ENCODE measurements around the gene GPR34.
"Not testable (repeated sequence)": the region's sequence is repeated elsewhere in the genome, so short reads cannot be mapped to it uniquely, and the experiment has no call there.

Gene GPR34

DNA sequence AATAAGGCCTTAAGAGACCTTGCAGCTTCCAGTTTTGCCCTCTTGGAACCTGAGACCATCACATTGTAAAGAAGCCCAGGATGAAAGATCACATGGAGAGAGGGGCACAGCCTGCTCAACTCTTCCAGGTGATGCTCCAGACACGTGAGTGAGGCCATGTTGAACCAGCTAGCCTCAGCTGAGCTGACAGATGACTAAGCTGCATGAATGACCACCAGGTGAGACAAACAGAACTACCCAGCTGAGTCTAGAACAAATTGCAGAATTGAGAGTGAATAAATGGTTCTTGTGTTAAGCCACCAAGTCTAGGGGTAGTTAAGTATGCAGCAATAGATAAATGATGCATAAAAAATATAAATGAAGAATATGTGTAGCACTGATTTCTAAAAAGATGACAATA, 18.4 kb downstream of the GPR34 start:
- no peak for DNase-seq (ENCODE audit: low spot score)
- TF ChIP-seq, protein P1, sequence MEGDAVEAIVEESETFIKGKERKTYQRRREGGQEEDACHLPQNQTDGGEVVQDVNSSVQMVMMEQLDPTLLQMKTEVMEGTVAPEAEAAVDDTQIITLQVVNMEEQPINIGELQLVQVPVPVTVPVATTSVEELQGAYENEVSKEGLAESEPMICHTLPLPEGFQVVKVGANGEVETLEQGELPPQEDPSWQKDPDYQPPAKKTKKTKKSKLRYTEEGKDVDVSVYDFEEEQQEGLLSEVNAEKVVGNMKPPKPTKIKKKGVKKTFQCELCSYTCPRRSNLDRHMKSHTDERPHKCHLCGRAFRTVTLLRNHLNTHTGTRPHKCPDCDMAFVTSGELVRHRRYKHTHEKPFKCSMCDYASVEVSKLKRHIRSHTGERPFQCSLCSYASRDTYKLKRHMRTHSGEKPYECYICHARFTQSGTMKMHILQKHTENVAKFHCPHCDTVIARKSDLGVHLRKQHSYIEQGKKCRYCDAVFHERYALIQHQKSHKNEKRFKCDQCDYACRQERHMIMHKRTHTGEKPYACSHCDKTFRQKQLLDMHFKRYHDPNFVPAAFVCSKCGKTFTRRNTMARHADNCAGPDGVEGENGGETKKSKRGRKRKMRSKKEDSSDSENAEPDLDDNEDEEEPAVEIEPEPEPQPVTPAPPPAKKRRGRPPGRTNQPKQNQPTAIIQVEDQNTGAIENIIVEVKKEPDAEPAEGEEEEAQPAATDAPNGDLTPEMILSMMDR (IDR thresholded peaks at IDR 0.05; ENCODE audit: extremely low read depth, insufficient read depth, missing control alignments) = no peak
- in situ Hi-C loops (cut with MboI; ENCODE audit: low pct_unique_long_range_greater_than_20kb, low sequenced_read_pairs, unreplicated experiment) = no loop called here

DNA sequence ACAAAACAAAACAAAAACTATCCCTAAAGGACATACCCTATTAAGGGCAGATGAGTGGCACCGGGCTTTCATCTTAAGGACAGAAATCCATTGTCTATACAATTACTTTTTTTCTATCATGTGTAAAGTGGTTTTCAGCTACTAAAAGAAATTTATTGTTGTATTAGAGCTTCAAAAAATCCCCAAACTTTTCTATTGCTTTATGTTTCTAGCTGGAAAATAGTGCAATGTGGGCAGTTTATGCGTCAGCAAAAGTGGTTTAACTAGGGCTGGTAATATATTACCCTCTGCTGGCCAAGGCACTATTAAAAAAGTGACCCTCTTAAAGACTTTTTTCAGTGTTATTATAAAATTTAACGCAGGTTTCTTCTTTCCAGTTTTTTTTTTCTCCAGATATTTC, 19.7 kb downstream of the GPR34 start:
- in situ Hi-C loops (cut with MboI; ENCODE audit: low pct_unique_long_range_greater_than_20kb, low sequenced_read_pairs, unreplicated experiment) = no loop called here
- TF ChIP-seq, protein P1 (IDR thresholded peaks at IDR 0.05; ENCODE audit: extremely low read depth, insufficient read depth, missing control alignments) = no peak

DNA sequence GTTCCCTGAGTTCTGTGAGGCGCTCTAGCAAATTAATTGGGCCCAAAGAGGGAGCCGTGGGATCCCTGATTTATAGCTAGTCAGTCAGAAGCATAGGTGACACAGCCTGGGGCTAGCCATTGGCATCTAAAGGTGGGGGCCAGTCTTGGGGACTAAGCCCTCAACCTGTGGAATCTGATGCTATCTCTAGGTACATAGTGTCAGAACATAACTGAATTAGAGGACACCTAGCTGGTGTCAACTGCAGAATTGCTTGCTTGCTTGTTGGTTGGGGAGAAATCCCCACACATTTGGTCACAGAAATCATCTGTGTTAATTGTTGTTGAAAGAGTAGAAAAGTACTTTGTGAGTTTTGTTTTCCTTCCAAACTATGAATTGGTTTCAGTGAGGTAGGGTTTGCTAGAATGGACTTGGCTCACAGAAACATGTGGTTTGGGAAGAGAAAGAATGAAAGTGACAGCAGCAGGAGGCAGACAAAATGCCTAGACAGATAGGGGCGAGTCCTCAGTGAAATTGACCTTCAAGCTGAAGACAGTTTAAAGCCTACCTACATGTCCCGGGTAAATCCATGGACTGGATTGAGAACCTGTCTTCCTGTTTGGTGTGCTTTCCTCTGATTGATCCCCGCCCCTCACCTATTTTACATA, 22.4 kb downstream of the GPR34 start:
- in situ Hi-C loops (cut with MboI; ENCODE audit: low pct_unique_long_range_greater_than_20kb, low sequenced_read_pairs, unreplicated experiment) = no loop called here
- DNase-seq (ENCODE audit: low spot score) = no peak
- TF ChIP-seq, protein P1 (IDR thresholded peaks at IDR 0.05; ENCODE audit: extremely low read depth, insufficient read depth, missing control alignments) = no peak

More for the DNA sequence above, 19.7 kb downstream of the GPR34 start:
- DNase-seq (ENCODE audit: low spot score) = no peak

DNA sequence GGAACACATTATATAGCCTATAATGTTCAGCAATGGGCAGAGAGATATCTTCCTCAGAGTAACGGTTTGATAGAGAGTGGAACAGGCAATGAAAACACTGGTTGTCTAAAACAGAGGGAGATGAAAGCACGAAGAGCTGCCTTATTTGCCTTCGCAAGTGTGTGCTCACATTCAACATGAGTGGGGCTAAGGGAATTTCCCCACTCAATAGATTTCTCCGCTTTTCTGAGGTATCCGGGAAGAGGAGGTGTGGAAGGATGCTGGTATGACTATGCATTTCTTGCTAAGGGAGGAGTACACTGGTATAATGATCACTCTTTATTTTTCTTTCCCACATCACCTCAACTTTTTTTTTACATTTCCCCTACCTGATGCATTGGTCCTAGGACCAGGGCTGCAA, 27.4 kb downstream of the GPR34 start:
- in situ Hi-C loops (cut with MboI; ENCODE audit: low pct_unique_long_range_greater_than_20kb, low sequenced_read_pairs, unreplicated experiment) = no loop called here
- TF ChIP-seq, protein P1 (IDR thresholded peaks at IDR 0.05; ENCODE audit: extremely low read depth, insufficient read depth, missing control alignments) = no peak

DNA sequence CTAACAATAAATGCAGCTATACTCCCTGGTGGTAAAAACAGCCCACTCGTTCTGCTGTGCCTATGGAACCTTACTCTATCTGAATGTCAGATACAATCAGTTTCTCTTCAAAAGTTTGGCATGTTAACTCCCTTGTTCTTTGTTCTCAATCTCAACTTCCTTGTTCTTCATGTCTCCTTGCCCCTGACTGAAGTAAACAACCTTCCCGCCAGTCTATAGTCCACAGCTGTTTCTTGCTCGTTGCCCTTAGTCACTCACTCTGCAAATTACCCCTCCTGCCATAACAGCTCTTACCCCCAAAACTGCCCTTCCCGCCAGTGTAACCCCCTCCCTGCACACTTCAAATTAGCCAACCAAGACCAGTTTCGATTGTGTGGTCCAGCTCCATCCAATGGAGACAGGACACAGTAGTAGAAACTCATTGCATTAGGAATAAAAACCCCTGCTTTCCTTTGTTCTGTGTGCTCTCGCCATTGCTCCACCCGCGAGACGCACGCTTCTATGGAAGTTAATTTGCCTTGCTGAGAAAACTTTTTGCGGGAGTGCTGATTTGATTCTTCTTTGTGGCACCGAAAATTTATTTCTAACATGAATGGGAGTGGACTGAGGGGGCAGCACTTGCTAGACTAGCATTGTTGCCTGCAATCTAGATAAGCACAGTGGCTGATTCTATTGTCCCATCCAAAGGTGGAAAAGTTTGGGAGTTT, 28.1 kb downstream of the GPR34 start:
- DNase-seq (ENCODE audit: low spot score) = no peak
- in situ Hi-C loops (cut with MboI; ENCODE audit: low pct_unique_long_range_greater_than_20kb, low sequenced_read_pairs, unreplicated experiment) = no loop called here

More for the DNA sequence above, 27.4 kb downstream of the GPR34 start:
- no peak for DNase-seq (ENCODE audit: low spot score)

DNA sequence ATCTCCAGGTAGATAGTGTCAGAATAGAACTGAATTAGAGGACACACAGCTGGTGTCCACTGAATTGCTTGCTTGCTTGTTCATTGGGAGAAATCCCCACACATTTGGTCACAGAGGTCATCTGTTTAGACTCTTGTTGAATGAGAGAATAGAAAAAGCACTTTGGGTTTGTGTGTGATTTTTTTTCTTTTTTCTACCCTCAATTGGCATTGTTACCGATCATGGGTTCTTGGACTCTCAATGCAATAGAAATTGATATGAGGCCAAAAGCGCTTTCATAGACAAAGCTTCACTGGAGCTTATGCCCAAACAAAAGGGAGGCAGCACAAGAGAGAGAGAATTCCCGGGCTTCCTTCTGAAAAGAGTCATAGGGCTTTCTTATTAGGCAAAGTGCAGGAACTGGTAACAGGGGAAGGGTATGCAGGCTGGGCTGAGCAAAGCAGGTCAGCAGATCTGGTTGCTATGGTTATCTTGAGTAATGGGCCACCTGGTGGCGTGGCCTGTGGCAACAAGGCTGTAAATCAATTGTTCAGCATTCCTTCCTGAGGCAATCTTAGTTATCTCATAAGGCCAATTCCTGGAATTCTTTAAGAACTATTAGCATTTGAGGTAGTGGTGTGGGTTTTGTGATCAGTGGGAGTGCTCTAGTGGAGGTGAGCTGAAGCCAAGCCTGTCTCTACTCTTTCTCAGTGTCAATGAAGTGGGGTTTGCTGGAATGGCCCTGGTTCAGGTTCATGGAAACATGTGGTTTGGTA, 29.9 kb downstream of the GPR34 start:
- in situ Hi-C loops (cut with MboI; ENCODE audit: low pct_unique_long_range_greater_than_20kb, low sequenced_read_pairs, unreplicated experiment) = no loop called here
- TF ChIP-seq, protein P1 (IDR thresholded peaks at IDR 0.05; ENCODE audit: extremely low read depth, insufficient read depth, missing control alignments) = no peak
- DNase-seq (ENCODE audit: low spot score) = no peak

More for the DNA sequence above, 28.1 kb downstream of the GPR34 start:
- TF ChIP-seq, protein P1 (IDR thresholded peaks at IDR 0.05; ENCODE audit: extremely low read depth, insufficient read depth, missing control alignments) = no peak

DNA sequence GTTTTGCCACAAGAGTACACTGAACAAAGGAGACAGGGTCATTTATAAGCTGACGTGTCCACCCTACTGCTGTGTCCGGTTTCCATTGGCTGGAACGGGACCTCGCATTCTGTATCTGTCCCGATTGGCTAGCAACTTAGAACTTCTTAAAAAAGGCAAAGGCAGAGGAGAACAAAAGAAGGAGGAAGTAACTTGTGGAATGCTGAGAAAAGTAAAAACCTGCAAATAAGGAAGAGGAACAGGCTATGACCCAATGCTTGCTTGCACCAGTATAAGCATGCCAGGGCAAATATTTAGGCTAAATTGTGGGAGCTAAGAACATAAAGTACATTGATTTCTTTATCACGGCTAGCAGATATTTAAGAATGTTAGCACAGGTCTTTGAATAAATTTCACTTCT, 30.8 kb downstream of the GPR34 start:
- in situ Hi-C loops (cut with MboI; ENCODE audit: low pct_unique_long_range_greater_than_20kb, low sequenced_read_pairs, unreplicated experiment); DNase-seq (ENCODE audit: low spot score): not testable (repeated sequence)
